ENCODE data around the gene ATG5.

- TF ChIP-seq POLR2A (IDR thresholded peaks at IDR 0.05; ENCODE audit: low read depth) (no peak), CTCF (IDR thresholded peaks at IDR 0.05) (no peak)
Measured at GRCh38 chr6:106186172-106186571, 139.4 kb downstream of the ATG5 start.
